Measurements from ENCODE around the gene NCK1.

DNA sequence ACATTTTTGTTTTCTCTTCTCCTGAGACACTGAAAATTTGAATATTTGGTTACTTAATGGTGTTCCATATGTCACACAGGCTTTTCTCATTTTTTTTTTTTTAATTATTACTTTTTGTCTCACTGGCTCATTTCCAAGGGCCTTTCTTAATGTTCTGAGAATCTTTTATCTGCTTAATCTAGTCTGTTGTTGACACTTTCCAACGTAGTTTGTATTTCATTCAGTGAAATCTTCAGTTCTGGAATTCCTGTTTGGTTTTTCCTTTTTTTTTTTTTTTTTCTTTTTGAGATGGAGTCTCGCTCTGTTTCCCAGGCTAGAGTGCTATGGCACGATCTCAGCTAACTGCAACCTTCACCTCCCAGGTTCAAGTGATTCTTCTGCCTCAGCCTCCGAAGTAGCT lies 42.7 kb downstream of the NCK1 start:
- TF ChIP-seq ZC3H4 (CRISPR knock-in tag; IDR thresholded peaks at IDR 0.05; ENCODE audit: borderline replicate concordance) (no peak), HIVEP1 (CRISPR knock-in tag; IDR thresholded peaks at IDR 0.05) (no peak), FOXM1 (IDR thresholded peaks at IDR 0.05; ENCODE audit: low read depth) (no peak), FOXM1 (CRISPR knock-in tag; IDR thresholded peaks at IDR 0.05; ENCODE audit: low read depth) (no peak), ZBED1 (IDR thresholded peaks at IDR 0.05) (no peak), SRF (CRISPR knock-in tag; IDR thresholded peaks at IDR 0.05) (no peak), KAT7 (CRISPR knock-in tag; IDR thresholded peaks at IDR 0.05; ENCODE audit: borderline replicate concordance) (no peak), SPI1 (IDR thresholded peaks at IDR 0.05; ENCODE audit: borderline replicate concordance, low read depth, low read length) (no peak), ARHGAP35 (IDR thresholded peaks at IDR 0.05; ENCODE audit: partially characterized antibody) (no peak), NR3C1 (CRISPR knock-in tag; IDR thresholded peaks at IDR 0.05) (no peak), ZFX (CRISPR knock-in tag; IDR thresholded peaks at IDR 0.05) (no peak)
- TF ChIP-seq, protein P1, sequence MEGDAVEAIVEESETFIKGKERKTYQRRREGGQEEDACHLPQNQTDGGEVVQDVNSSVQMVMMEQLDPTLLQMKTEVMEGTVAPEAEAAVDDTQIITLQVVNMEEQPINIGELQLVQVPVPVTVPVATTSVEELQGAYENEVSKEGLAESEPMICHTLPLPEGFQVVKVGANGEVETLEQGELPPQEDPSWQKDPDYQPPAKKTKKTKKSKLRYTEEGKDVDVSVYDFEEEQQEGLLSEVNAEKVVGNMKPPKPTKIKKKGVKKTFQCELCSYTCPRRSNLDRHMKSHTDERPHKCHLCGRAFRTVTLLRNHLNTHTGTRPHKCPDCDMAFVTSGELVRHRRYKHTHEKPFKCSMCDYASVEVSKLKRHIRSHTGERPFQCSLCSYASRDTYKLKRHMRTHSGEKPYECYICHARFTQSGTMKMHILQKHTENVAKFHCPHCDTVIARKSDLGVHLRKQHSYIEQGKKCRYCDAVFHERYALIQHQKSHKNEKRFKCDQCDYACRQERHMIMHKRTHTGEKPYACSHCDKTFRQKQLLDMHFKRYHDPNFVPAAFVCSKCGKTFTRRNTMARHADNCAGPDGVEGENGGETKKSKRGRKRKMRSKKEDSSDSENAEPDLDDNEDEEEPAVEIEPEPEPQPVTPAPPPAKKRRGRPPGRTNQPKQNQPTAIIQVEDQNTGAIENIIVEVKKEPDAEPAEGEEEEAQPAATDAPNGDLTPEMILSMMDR (IDR thresholded peaks at IDR 0.05 in 2 of 3, conservative IDR thresholded peaks at IDR 0.05 in 1 of 3; ENCODE audit: insufficient read depth in 2 of 3, low read depth in 1 of 3, low read length in 3 of 3): no peak
- TF ChIP-seq, protein P2, sequence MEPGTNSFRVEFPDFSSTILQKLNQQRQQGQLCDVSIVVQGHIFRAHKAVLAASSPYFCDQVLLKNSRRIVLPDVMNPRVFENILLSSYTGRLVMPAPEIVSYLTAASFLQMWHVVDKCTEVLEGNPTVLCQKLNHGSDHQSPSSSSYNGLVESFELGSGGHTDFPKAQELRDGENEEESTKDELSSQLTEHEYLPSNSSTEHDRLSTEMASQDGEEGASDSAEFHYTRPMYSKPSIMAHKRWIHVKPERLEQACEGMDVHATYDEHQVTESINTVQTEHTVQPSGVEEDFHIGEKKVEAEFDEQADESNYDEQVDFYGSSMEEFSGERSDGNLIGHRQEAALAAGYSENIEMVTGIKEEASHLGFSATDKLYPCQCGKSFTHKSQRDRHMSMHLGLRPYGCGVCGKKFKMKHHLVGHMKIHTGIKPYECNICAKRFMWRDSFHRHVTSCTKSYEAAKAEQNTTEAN (CRISPR knock-in tag; IDR thresholded peaks at IDR 0.05): no peak
